ENCODE data around the gene VAV2.
A peak's percentile ranks its signal among the peaks of the same experiment; 100 is the strongest.

Gene VAV2

DNA sequence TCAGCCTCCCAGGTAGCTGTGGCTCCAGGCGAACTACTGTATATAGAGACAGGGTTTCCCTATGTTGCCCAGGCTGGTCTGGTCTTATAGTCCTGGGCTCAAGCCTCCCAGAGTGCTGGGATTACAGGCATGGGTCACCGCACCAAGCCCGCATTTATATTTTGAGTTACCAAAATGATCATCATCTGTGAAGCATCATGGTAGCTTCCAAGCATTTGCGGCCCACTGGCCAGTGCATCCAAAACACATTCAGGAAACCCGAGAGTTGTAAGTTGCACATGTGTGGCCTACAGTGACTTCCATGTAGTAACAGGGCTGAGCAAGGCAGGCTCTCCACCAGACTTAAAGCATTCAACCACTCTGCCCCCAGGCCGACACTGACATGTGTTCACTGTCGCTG, 35.4 kb upstream of the VAV2 start:
- DNase-seq: no peak

DNA sequence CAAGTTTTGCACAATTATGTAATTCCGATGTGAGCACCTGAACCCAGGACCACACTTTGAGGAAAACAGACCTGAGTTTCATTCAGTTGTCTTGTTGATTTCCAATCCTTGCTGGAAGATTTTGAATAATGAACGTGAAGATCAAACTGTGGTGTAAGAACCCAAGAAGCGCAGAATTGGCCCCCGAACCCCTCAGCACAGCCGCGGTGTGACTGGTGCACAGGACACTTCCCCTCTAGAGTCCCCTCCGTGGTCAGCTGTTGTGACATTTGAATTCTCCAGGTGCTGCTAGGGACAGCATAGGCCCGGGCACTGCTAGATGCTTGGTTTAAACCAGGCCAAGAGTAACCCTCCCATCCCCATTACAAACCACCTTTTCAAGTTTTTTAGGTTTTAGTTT, 34.9 kb upstream of the VAV2 start:
- no peak for DNase-seq

DNA sequence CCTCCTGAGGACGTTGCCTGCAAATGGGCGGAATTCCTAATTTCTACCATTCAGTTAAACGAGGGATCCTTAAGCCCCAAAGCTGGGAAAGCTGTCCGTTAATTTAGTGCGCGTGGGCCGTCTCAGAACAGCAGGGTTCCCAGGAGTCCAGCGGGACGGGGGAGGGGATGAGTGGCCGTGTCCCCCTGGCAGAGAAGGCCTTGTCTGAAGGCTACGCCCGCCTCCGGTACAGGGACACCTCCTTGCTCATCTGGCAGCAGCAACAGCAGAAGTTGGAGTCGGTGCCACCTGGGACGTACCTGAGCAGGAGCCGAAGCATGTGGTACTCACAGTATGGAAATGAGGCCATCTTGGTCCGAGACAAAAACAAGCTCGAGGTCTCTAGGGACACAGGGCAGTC, 34.5 kb upstream of the VAV2 start:
- no peak for DNase-seq

- no peak for DNase-seq
These were observed 33.8 kb upstream of the VAV2 start for GRCh38 chr9:134025606-134026541.

DNA sequence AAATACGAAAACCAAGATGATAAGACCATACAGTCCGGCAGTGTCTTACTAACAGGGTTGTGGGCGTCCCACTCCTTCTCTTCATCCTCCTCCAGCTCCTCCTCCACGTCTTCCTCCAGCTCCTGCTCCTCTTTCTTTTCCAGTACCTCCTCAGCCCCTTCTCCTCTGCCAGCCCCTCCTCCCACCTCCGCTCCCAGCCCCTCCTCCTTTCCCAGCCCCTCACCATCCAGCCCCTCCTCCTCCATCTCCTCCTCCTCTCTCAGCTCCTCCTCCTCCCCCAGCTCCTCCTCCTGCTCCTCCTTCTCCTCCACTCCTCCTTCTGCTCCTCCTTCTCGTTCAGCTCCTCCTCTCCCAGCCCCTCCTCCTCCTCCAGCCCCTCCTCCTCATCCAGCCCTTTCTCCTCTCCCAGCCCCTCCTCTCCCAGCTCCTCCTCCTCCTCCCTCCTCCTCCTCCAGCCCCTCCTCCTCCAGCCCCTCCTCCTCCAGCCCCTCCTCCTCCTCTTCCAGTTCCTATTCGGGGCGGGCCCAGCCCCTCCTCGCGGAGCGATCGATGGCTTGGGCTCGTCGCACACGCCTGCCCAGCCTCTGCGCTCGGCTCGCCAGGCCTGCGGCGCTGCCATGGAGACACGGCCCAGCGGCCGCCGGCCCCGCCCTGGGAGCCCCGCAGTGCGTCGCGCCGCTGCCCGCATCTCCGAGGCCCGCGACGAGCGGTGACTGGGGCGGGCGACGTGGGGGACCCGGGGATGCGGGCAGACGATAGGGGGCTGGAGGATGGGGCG, 32.9 kb upstream of the VAV2 start, which contains the start of gene BRD3OS:
Gene BRD3OS (plus strand): TSS at position 654 of the 778 bp plus-strand sequence. CDS start 1,267 bp downstream, outside the sequence.
- peak; percentile 100 for DNase-seq

DNA sequence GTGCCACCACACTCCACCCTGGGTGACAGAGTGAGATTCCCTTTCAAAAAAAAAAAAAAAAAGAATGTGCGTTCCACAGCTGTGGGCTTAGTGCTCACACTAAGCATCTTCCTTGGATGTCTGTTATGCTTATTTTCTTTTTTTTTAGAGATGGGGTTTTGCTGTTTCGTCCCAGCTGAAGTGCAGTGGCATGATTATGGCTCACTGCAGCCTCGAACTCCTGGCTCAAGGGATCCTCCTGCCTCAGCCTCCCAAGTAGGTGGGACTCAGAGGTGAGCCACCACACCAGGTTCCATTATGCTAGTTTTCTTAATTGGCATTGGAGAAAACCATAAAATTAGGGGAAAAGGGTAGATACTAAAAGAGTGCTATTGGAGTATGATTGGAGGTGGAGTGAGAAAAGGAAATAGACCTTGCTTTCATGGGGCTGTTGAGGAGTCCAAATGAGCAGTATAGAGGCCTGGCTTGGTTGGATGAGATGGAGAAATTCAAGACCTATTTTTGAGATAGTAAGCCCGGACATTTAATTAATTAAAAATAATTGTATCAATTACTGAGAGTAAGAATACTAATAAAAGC, 32.2 kb upstream of the VAV2 start:
- DNase-seq: no peak

DNA sequence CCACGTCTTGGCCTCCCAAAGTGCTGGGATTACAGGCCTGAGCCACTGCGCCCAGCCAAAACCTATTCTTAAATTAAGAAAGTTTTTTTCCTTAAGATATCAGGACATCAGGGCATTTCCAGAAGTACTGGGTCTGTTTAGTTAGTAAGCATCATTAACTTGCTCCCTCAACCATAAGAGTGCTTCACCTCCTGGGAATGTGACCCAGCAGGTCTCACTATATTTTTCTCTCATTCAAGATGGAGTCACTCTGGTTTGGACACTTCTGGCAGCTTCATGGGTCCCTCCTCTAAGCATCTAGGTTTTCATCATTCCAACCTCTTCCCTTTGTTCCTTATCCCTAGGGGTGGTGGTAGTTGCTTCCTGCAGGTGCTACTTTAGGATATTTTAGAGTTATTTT, 22.8 kb upstream of the VAV2 start:
- no peak for DNase-seq

DNA sequence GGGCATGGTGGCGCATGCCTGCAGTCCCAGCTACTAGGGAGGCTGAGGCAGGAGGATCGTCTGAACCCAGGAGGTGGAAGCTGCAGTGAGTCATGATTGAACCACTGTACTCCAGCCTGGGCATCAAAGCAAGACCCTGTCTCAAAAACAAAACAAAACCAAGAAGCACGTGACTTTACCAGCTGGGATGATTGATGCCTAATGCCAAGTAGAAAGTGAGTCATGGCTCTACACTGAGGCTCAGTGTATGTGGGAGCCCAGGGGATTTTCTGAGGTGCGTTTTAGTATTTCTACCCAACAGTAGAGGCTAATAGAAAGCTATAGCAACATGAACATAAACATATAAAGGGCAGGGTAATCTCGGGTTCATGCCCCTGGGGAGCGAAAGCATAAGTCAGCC, 19.3 kb upstream of the VAV2 start:
- DNase-seq: no peak

GRCh38 chr9:134010310-134011173, 18.4 kb upstream of the VAV2 start:
- DNase-seq: no peak

DNA sequence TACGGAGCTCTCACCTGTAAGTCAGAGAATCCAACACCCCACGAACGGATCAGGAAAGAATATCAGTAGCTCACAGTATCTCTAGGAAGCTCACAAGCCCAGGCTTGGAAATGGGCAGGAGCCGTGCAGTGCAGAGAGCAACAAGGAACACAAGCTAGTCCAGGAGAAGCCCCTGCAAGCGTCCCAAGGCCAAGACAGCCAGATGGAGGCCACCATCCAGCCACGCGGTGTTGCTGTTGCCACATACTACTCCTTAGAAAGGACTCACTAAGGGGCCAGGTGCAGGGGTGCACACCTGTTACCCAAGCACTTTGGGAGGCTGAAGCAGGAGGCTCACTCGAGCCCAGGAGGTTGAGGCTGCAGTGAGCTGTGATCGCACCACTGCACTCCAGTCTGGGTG, 15.4 kb upstream of the VAV2 start:
- DNase-seq: no peak

GRCh38 chr9:134007150-134007549, 15.0 kb upstream of the VAV2 start:
- no peak for DNase-seq

DNA sequence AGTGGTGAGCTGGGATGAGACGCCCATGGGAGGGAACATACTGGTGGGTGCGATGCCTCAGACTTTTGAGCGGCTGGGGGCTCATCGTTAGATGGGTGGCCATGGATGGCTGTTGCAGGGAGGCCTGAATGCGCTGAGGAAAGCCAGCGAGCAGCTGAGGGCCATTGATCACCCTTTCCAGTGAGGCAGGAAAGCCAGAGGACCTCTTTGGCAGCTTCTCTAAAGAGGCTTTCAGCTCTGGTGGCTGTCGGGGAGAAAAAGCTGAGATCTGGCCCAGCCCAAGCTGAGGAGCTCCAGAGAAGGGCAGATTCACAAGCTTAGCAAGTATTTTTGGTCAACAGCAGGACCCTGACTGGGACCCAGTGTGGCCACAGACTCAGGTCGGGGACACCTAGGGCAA, 13.3 kb upstream of the VAV2 start:
- DNase-seq: no peak

DNA sequence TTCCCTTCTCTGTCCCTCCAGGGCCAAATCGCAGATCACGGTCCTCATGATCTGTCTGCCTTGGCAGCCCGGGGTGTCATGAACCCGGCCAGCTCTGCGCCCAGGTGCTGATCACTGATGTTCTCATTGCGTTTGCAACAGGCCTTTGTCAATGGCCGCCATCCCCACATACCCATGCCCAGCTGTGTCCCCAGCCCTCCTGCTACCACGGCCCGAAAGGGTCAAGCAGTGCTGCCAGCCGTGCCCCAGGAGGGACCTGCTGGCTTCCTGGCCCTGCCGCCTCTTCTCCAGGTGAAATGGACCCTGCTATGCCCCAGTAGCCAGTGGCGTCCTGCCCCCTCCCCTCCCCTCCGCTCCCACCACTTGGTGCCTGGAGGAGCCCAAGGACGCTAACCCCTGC, 12.8 kb upstream of the VAV2 start:
- DNase-seq: no peak

DNA sequence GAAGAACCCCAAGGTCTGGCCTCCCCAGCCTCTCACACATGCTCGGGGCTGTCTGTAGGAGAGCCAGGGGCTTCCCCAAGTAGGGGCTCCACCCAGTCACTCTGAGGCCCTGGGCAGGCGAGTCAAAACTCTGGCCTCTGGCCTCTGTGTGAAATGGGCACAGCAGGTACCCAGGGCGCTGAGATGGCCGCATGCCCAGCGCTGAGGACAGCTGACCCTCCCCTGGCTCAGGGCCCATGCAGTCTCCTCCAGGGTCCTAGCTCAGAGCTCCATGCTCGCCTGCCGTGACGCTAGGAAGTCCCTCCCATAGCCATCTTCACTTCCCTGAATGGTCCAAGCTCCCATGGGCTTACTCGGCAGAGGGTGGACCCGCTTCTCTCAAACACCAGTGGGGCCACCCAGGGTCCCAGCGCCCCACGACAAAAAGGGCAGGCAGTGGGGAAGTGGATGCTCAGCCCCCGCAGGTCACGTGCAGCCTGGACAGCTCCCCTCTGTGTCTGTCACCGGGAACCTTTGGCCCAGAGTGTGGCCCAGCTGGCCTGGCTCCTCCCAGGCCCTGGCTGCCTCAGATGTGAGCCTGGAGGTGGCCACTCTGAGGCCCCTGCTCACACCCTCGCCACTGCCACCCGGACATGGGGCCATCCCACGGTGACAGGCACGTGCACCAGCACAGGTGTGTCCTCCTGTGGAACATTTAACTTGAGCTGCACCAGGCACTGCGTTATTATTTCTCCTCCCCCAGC, 12.2 kb upstream of the VAV2 start:
- no peak for DNase-seq

GRCh38 chr9:134003237-134003636, 11.1 kb upstream of the VAV2 start:
- DNase-seq: no peak

DNA sequence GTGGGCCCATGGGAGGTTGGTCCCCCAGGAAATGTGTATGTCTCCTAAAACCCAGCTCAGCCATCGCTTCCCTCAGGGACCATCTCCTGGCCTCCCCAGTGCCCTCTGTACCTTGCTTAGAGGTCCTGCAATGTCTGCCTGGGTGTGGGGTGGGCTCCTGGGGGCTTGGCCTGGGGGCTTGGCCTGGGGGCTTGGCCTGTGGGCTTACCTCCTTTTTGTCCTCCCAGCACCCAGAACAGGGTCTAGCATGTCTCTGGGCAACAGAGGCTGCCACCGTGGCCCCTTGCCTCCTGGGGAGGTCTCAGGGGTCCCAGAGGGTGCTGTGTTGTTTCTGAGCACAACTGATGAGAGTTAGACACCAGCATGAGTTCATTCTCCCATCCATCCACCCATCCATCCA, 10.7 kb upstream of the VAV2 start:
- DNase-seq: no peak

DNA sequence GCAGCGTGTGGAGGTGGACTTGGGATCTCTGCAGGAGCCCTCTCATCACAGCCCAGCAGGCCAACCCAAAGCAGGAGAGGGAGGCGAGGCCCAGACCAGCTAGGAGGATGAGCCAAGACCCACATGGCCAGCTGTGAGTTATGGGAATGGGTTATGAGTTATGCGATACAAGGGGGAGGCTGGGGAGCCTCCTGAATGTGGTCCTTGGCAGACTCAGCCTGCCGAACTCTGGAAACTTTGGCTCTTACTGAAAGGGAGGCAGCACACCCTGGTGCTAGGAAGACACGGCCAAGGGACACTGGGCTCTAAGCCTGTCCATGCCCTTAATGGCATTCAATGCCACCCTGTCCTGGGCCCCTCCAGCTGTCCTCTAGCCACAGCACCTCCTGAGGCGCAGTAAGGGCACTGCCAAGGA, 7.7 kb upstream of the VAV2 start:
- DNase-seq: no peak

- DNase-seq: no peak
These were observed 6.9 kb upstream of the VAV2 start for GRCh38 chr9:133998915-133999595.

DNA sequence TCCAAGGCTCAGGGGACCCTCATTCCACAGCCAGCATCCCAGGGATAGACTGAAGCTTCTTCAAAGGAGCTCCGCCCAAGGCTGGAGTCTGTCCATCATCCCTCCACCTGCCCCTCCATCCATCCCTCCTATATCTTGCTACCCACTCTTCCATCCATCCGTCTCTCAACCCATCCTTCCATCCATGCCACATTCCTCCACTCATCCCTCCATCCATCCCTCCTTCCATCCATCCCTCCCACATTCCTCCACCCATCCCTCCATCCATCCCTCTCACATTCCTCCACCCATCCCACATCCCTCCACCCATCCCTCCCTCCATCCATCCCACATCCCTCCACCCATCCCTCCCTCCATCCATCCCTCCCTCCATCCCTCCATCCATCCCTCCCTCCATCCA, 5.5 kb upstream of the VAV2 start:
- DNase-seq: no peak

DNA sequence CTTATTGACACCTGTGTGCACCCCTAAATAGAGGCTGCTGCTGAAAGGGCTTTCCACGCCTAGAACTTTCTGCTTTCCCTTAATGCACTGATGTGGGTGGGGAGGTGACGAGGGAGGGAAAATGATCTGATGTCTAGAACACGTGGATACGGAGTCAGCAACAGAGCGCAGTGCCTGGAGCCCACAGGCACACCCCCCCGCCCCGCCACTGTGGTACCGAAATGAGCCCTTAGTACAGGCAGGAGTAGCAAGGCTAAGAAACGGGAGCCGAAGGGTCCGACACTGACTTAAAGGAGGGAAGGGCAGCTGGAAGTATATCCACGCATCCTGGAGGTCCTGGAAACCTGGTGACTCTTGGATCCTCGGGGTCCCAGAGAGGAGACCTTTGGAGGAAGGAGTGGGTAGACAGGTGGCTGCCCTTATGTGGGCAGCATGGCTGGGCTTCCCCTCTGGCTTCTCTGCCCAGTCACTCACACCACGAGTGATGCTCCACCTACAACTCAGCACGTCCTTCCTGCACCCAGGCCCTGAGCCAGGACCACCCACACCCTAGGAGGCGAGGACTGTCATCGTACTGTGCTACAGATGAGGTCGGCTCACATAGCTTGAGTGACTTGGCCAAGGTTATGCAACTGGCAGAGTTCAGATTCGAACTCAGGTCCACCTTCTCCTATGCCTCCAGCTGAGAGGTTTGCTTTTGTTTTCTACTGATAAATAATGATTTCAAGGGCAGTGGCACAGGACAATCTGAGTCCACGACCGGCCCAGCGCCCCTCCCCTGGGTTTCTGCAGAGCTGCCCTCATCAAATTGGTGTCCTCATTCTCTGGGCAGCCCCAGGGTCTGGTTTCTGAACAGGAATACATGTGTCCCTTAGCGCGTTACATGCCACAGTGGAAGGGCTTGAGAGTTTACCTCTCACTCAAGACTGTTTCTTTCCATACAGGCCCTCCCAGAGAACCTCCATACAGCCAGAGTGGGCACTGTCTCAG, 4.7 kb upstream of the VAV2 start:
- DNase-seq: no peak
